GM23338 (cell line): Measurements from ENCODE around the gene CNOT6. TPM values are rescaled to one million over a fixed set of nuclear protein-coding genes. Genes with fewer than 3 reads are reported as not detected.

Experiments
- ATAC-seq: fragments of 200-7000 bp; cut with Tn5 transposase; 3 replicates; pipeline ENCODE4 v1.9.1; 2020
- DNase-seq: peaks from one replicate; pipeline ENCODE4 v3.0.0-alpha.2; 2015; ENCODE audit warnings: low spot score
- H2AFZ ChIP-seq: fragments of 200-600 bp; sonication (generic); 2 replicates; pipeline ENCODE4 v1.8.0; 2016; ENCODE audit warnings: antibody characterized with exemption, mild to moderate bottlenecking, moderate library complexity
- H3F3A ChIP-seq: fragments of 200-600 bp; sonication (generic); replicated peaks from 2 replicates; pipeline ENCODE4 v1.8.0; 2017; ENCODE audit warnings: antibody characterized with exemption, mixed run types, low read depth
- H3K27ac ChIP-seq: fragments of 200-600 bp; sonication (generic); 2 replicates; pipeline ENCODE4 v1.6.1; 2016; ENCODE audit warnings: low read depth
- H3K27me3 ChIP-seq: fragments of 200-600 bp; sonication (generic); 2 replicates; pipeline ENCODE4 v1.8.0; 2016; ENCODE audit warnings: mild to moderate bottlenecking, mixed run types, moderate library complexity; ENCODE audit not compliant: insufficient read depth
- H3K36me3 ChIP-seq: fragments of 200-600 bp; sonication (generic); 2 replicates; pipeline ENCODE4 v1.8.0; 2016; ENCODE audit warnings: mild to moderate bottlenecking; ENCODE audit not compliant: insufficient read depth
- H3K4me1 ChIP-seq: fragments of 200-600 bp; sonication (generic); 2 replicates; pipeline ENCODE4 v1.8.0; 2016; ENCODE audit warnings: mild to moderate bottlenecking, moderate library complexity; ENCODE audit not compliant: insufficient read depth
- H3K4me2 ChIP-seq: fragments of 200-600 bp; sonication (generic); 2 replicates; pipeline ENCODE4 v1.7.1; 2017; ENCODE audit warnings: mixed run types
- H3K4me3 ChIP-seq: fragments of 200-600 bp; sonication (generic); 2 replicates; pipeline ENCODE4 v1.6.1; 2016; ENCODE audit warnings: mixed run types
- H3K79me2 ChIP-seq: fragments of 200-600 bp; sonication (generic); replicated peaks from 2 replicates; pipeline ENCODE4 v1.8.0; 2017; ENCODE audit warnings: mild to moderate bottlenecking; ENCODE audit not compliant: insufficient read depth
- H3K9me2 ChIP-seq: fragments of 200-600 bp; sonication (generic); 2 replicates; pipeline ENCODE4 v1.8.0; 2017; ENCODE audit not compliant: insufficient read depth
- H4K20me1 ChIP-seq: fragments of 200-600 bp; sonication (generic); replicated peaks from 2 replicates; pipeline ENCODE4 v1.8.0; 2017; ENCODE audit warnings: mild to moderate bottlenecking; ENCODE audit not compliant: insufficient read depth
- H3K27ac Mint-ChIP-seq: 2 replicates; pipeline ENCODE4 v1.8.0; 2020; ENCODE audit warnings: inconsistent platforms, mild to moderate bottlenecking, moderate library complexity, mixed read lengths
- H3K27me3 Mint-ChIP-seq: 3 replicates; pipeline ENCODE4 v1.8.0; 2022; ENCODE audit warnings: low read depth, mild to moderate bottlenecking, moderate library complexity, mixed read lengths, inconsistent platforms; ENCODE audit not compliant: insufficient read depth, poor library complexity
- H3K36me3 Mint-ChIP-seq: 3 replicates; pipeline ENCODE4 v1.8.0; 2021; ENCODE audit warnings: low read depth, mild to moderate bottlenecking, inconsistent platforms, moderate library complexity, mixed read lengths
- H3K4me1 Mint-ChIP-seq: 3 replicates; pipeline ENCODE4 v1.8.0; 2020; ENCODE audit warnings: mild to moderate bottlenecking, inconsistent platforms, mixed read lengths
- H3K4me3 Mint-ChIP-seq: 3 replicates; pipeline ENCODE4 v1.8.0; 2021; ENCODE audit warnings: moderate library complexity, mild to moderate bottlenecking, inconsistent platforms, mixed read lengths
- H3K9me3 Mint-ChIP-seq: 3 replicates; pipeline ENCODE4 v1.8.0; 2020; ENCODE audit warnings: moderate library complexity, mild to moderate bottlenecking, inconsistent platforms, mixed read lengths
- CREB1 ChIP-seq: fragments of 250-450 bp; sonication (Bioruptor Pico); IDR thresholded peaks from 2 replicates; pipeline ENCODE4 v1.5.0; 2020; ENCODE audit warnings: low read depth, mild to moderate bottlenecking, moderate library complexity
- EZH2 ChIP-seq: fragments of 200-600 bp; sonication (generic); IDR thresholded peaks from one replicate; pipeline ENCODE4 v1.8.0; 2017; ENCODE audit warnings: antibody characterized with exemption, mild to moderate bottlenecking, low read depth; ENCODE audit not compliant: unreplicated experiment
- EZH2phosphoT487 ChIP-seq: fragments of 200-600 bp; sonication (generic); IDR thresholded peaks from one replicate; pipeline ENCODE4 v1.8.1; 2018; ENCODE audit warnings: antibody characterized with exemption; ENCODE audit not compliant: unreplicated experiment
- JUNB ChIP-seq: IDR thresholded peaks from one replicate; pipeline ENCODE4 v1.6.1; 2016; ENCODE audit warnings: antibody characterized with exemption; ENCODE audit not compliant: unreplicated experiment
- NANOG ChIP-seq: IDR thresholded peaks from 2 replicates; pipeline ENCODE4 v1.6.1; 2016; ENCODE audit warnings: antibody characterized with exemption, borderline replicate concordance
- POLR2AphosphoS5 ChIP-seq: IDR thresholded peaks from 2 replicates; pipeline ENCODE4 v1.6.1; 2016; ENCODE audit warnings: antibody characterized with exemption, low read depth
- STAT1 ChIP-seq: IDR thresholded peaks from one replicate; pipeline ENCODE4 v1.6.1; 2016; ENCODE audit warnings: antibody characterized with exemption; ENCODE audit not compliant: unreplicated experiment
- ZNF331 ChIP-seq: fragments of 250-450 bp; sonication (Bioruptor Pico); IDR thresholded peaks from 2 replicates; pipeline ENCODE4 v1.5.0; 2020; ENCODE audit warnings: low read depth, mild to moderate bottlenecking, moderate library complexity
- polyA plus RNA-seq: library from polyadenylated mRNA; unstranded; fragments of >200 nt; fragmentation: Nextera tagmentation; extraction: Ambion mirVana; gene quantifications from 2 replicates; pipeline ENCODE4 v1.2.1, GENCODE V29; 2016
- total RNA-seq: library from RNA; depleted of rRNA; stranded (reverse); fragments of >200 nt; shearing (Covaris generic); gene quantifications from 2 replicates; pipeline ENCODE4 v1.2.3, GENCODE V29; 2014
- TF ChIP-seq, protein P1 (sequence below): fragments of 250-450 bp; sonication (Bioruptor Pico); IDR thresholded peaks from 2 replicates; pipeline ENCODE4 v1.5.0; 2020; ENCODE audit warnings: mild to moderate bottlenecking, moderate library complexity
- TF ChIP-seq, protein P2 (sequence below): IDR thresholded peaks from 2 replicates; pipeline ENCODE4 v1.6.1; 2016; ENCODE audit warnings: antibody characterized with exemption
- TF ChIP-seq, protein P3 (sequence below), 2 experiments: fragments of 200-600 bp in 1 of 2; sonication (generic) in 1 of 2; conservative IDR thresholded peaks; 2 replicates each; pipeline versions ENCODE4 v1.5.1 to v1.6.1; 2016 to 2017; ENCODE audit warnings: antibody characterized with exemption in 2 of 2, low read depth in 2 of 2, mild to moderate bottlenecking in 2 of 2, moderate library complexity in 1 of 2

Gene CNOT6
- total and polyA plus RNA-seq, 2 experiments from 2014 or later = 14.6 to 38.7 TPM

DNA sequence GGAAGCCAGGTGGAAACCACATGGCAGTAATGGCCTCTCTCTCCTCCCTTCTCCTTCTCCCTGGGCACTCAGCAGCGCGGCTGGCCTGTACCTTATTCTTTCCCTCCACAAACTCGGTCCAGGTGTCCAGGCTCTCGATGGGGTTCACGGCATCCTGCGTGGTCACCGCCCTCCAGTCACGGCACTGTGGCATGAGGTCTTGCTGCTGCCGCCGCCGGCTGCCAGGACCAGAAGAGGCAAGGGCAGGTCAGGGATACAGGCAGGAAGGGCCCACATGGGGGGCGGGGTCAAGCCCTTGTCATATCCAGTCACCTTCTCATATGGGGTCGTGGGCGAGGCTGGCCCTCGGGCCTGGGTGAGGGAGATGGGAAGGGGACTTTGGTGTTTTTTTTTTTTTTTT is 129.7 kb downstream of the CNOT6 start:
- H3K36me3 ChIP-seq = no peaks in the 10 kb centered on the region
- peaks cover 2% of the 10 kb centered on the region; the same call in 1 of the 3 replicates for H3K4me1 Mint-ChIP-seq
- no peak overlapping the region for H3K4me3 Mint-ChIP-seq
- H2AFZ ChIP-seq = no peak overlapping the region
- TF ChIP-seq CREB1 (CRISPR knock-in tag) = no peak
- no peak for TF ChIP-seq EZH2phosphoT487
- TF ChIP-seq, protein P1, sequence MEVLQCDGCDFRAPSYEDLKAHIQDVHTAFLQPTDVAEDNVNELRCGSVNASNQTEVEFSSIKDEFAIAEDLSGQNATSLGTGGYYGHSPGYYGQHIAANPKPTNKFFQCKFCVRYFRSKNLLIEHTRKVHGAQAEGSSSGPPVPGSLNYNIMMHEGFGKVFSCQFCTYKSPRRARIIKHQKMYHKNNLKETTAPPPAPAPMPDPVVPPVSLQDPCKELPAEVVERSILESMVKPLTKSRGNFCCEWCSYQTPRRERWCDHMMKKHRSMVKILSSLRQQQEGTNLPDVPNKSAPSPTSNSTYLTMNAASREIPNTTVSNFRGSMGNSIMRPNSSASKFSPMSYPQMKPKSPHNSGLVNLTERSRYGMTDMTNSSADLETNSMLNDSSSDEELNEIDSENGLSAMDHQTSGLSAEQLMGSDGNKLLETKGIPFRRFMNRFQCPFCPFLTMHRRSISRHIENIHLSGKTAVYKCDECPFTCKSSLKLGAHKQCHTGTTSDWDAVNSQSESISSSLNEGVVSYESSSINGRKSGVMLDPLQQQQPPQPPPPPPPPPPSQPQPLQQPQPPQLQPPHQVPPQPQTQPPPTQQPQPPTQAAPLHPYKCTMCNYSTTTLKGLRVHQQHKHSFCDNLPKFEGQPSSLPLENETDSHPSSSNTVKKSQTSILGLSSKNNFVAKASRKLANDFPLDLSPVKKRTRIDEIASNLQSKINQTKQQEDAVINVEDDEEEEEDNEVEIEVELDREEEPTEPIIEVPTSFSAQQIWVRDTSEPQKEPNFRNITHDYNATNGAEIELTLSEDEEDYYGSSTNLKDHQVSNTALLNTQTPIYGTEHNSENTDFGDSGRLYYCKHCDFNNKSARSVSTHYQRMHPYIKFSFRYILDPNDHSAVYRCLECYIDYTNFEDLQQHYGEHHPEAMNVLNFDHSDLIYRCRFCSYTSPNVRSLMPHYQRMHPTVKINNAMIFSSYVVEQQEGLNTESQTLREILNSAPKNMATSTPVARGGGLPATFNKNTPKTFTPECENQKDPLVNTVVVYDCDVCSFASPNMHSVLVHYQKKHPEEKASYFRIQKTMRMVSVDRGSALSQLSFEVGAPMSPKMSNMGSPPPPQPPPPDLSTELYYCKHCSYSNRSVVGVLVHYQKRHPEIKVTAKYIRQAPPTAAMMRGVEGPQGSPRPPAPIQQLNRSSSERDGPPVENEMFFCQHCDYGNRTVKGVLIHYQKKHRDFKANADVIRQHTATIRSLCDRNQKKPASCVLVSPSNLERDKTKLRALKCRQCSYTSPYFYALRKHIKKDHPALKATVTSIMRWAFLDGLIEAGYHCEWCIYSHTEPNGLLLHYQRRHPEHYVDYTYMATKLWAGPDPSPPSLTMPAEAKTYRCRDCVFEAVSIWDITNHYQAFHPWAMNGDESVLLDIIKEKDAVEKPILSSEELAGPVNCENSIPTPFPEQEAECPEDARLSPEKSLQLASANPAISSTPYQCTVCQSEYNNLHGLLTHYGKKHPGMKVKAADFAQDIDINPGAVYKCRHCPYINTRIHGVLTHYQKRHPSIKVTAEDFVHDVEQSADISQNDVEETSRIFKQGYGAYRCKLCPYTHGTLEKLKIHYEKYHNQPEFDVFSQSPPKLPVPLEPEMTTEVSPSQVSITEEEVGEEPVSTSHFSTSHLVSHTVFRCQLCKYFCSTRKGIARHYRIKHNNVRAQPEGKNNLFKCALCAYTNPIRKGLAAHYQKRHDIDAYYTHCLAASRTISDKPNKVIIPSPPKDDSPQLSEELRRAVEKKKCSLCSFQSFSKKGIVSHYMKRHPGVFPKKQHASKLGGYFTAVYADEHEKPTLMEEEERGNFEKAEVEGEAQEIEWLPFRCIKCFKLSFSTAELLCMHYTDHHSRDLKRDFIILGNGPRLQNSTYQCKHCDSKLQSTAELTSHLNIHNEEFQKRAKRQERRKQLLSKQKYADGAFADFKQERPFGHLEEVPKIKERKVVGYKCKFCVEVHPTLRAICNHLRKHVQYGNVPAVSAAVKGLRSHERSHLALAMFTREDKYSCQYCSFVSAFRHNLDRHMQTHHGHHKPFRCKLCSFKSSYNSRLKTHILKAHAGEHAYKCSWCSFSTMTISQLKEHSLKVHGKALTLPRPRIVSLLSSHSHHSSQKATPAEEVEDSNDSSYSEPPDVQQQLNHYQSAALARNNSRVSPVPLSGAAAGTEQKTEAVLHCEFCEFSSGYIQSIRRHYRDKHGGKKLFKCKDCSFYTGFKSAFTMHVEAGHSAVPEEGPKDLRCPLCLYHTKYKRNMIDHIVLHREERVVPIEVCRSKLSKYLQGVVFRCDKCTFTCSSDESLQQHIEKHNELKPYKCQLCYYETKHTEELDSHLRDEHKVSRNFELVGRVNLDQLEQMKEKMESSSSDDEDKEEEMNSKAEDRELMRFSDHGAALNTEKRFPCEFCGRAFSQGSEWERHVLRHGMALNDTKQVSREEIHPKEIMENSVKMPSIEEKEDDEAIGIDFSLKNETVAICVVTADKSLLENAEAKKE (CRISPR knock-in tag) = no peak
- no peak for TF ChIP-seq ZNF331
- TF ChIP-seq EZH2 = no peak
- no peak for TF ChIP-seq POLR2AphosphoS5
- TF ChIP-seq JUNB = no peak
- TF ChIP-seq NANOG = no peak
- TF ChIP-seq, protein P2, sequence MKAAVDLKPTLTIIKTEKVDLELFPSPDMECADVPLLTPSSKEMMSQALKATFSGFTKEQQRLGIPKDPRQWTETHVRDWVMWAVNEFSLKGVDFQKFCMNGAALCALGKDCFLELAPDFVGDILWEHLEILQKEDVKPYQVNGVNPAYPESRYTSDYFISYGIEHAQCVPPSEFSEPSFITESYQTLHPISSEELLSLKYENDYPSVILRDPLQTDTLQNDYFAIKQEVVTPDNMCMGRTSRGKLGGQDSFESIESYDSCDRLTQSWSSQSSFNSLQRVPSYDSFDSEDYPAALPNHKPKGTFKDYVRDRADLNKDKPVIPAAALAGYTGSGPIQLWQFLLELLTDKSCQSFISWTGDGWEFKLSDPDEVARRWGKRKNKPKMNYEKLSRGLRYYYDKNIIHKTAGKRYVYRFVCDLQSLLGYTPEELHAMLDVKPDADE = no peak
- TF ChIP-seq, protein P3, sequence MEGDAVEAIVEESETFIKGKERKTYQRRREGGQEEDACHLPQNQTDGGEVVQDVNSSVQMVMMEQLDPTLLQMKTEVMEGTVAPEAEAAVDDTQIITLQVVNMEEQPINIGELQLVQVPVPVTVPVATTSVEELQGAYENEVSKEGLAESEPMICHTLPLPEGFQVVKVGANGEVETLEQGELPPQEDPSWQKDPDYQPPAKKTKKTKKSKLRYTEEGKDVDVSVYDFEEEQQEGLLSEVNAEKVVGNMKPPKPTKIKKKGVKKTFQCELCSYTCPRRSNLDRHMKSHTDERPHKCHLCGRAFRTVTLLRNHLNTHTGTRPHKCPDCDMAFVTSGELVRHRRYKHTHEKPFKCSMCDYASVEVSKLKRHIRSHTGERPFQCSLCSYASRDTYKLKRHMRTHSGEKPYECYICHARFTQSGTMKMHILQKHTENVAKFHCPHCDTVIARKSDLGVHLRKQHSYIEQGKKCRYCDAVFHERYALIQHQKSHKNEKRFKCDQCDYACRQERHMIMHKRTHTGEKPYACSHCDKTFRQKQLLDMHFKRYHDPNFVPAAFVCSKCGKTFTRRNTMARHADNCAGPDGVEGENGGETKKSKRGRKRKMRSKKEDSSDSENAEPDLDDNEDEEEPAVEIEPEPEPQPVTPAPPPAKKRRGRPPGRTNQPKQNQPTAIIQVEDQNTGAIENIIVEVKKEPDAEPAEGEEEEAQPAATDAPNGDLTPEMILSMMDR (conservative IDR thresholded peaks at IDR 0.05; ENCODE audit: low read depth in 2 of 2) = no peak
- no peak for TF ChIP-seq STAT1
- no peak overlapping the region for H3K27ac ChIP-seq
- peak overlapping the region; percentile 81; the same call in 1 of the 2 replicates for H3K27ac Mint-ChIP-seq
- no peak overlapping the region for H3K4me3 ChIP-seq
- H3K4me1 ChIP-seq = no peaks in the 10 kb centered on the region
- H3K79me2 ChIP-seq = no peaks in the 10 kb centered on the region
- DNase-seq (no peak), ATAC-seq (no peak)
- H3K9me2 ChIP-seq = no peaks in the 10 kb centered on the region
- H3K9me3 Mint-ChIP-seq = no peaks in the 10 kb centered on the region; the same call in 2 of the 3 replicates
- H4K20me1 ChIP-seq = no peaks in the 10 kb centered on the region
- H3K36me3 Mint-ChIP-seq = no peaks in the 10 kb centered on the region
- H3K4me2 ChIP-seq = no peak overlapping the region
- no peaks in the 10 kb centered on the region for H3F3A ChIP-seq
- no peaks in the 10 kb centered on the region for H3K27me3 ChIP-seq
- peaks cover 4% of the 10 kb centered on the region for H3K27me3 Mint-ChIP-seq
